ENCODE results near the gene FAP.

The FAP gene, protein sequence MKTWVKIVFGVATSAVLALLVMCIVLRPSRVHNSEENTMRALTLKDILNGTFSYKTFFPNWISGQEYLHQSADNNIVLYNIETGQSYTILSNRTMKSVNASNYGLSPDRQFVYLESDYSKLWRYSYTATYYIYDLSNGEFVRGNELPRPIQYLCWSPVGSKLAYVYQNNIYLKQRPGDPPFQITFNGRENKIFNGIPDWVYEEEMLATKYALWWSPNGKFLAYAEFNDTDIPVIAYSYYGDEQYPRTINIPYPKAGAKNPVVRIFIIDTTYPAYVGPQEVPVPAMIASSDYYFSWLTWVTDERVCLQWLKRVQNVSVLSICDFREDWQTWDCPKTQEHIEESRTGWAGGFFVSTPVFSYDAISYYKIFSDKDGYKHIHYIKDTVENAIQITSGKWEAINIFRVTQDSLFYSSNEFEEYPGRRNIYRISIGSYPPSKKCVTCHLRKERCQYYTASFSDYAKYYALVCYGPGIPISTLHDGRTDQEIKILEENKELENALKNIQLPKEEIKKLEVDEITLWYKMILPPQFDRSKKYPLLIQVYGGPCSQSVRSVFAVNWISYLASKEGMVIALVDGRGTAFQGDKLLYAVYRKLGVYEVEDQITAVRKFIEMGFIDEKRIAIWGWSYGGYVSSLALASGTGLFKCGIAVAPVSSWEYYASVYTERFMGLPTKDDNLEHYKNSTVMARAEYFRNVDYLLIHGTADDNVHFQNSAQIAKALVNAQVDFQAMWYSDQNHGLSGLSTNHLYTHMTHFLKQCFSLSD

GRCh38 chr2:162243294-162243693, at the start of gene FAP:
Gene FAP, minus strand, starts transcription at chr2:162243445. Its CDS starts 118 bp downstream, at chr2:162243327.
- no peak for DNase-seq (ENCODE audit: low read depth in 2 of 2)

DNA sequence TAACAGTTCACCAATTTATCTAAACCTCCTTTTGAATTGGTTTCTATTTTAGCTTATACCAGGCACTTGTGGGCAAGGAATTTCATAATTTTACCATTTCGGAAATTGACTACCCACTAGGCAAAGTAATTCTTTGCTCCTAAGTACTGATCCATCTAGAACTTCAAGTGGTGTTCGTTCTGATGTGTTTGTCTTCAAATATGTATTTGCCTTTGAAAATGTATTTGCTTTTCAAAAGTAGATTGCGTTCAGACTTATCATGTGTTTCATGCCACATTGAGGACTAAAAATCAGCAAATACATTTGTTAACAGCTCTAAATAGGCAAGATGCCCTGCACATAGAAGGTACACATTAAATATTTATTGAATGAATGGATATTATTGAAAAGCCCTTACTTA, 48.5 kb upstream of the FAP start:
- DNase-seq (ENCODE audit: low read depth in 2 of 2): no peak

DNA sequence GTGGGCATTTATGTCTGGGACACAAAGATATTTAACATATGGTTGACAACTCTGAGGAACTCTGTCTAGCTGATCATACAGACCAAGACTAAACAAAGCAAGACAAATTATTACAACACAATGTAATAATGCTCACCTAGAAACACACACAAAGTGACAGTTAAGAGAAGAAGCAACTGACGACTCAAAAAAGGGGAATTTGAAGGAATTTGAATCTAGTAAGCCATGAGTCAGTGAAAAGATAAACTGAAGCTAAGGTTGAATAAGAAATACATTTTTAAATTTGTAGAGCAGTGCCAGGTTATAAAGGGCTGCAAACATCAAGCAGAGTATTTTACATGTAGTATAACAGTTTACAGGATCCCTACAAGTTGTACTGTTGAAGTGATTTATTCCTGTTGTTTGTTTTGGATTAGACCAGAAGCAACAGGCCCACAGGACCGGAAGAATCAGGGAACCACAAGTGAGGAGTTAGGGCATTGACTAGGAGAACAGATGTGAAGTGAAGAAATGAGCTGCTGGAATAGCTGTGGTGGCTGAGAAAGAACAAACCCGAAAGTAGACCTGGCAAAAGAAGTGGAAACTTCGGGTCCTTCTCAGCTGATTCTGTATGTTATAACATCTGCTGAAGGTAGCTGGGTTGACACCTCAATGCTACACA, 39.6 kb upstream of the FAP start:
- DNase-seq (ENCODE audit: low read depth in 2 of 2): no peak

GRCh38 chr2:162280654-162281053, 37.4 kb upstream of the FAP start:
- no peak for DNase-seq (ENCODE audit: low read depth in 2 of 2)

DNA sequence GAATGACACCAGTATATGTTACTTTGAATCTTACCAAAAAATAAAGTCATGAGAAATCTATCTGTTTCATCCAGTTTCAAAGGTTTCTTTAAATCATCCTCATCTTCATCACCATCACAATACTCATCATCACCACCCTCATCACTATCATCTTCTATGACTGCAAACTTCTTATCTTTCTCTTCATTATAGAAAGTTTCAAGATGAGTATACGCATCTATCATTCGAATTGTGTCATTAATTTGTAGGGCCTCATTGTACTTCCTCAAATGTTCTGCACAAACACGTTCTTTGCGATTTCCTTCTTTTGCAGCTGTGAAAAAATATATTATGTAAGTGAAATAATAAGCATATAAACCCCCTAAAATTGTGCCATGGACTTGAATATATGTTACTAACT, 34.1 kb upstream of the FAP start:
- DNase-seq (ENCODE audit: low read depth in 2 of 2): no peak

GRCh38 chr2:162267996-162268395, 24.8 kb upstream of the FAP start:
- DNase-seq (ENCODE audit: low read depth in 2 of 2): no peak

DNA sequence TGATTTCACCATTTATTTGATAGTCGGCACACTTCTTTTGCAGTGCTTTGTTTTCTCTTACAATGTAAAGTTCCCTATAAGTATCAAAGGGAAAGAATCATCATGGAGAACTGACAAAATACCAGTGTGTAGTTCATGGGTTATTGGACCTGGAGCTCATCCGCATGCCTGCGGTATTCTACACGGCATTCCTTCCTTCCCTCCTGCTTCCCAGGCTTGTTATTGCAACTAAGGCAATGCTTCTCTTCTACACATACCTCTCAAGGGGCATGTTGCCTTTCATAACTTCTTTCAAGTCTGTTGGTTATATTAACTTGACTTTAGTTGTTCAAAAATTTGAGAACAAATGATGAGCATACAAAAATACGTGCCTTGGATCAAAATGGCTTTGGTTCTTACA, 24.3 kb upstream of the FAP start:
- no peak for DNase-seq (ENCODE audit: low read depth in 2 of 2)

GRCh38 chr2:162266460-162266760, 23.2 kb upstream of the FAP start:
- no peak for DNase-seq (ENCODE audit: low read depth in 2 of 2)

DNA sequence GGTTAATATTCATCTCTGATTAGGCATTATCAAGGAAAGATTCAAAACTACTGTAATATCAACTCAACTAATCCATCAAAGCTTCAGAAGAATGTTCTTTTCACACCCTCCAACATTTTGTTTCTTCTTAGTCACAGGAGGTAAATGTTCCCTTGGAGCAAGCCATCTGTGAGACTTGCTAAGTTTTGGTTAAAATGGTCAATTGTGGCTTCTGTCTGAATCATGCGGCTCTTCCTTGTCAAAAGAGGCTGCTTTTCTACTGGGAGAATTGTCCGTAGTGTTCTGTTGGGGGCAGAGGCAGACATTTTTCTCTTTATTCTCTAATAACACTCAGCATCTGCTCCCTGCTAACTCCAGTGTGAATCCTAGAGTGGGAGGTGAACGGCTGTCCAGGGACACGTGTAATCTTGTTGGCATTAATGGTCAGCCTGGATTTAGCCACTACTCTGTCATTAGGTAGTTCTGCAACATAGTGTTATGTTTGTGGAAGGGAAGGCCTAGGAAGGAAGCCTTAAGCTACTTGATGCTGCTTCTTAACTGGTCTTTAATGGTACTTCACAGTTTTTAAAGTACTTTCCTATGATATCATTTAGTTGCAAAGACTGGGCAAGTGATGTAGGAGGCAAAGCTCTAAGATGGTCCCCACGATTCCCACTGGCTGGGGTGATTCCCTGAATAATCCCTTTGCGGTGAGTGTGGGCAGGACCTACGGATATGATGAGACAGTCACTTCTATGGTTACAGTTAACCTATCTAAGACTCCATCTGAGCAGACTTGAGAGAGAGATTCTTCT, 22.6 kb upstream of the FAP start:
- DNase-seq (ENCODE audit: low read depth in 2 of 2): no peak

GRCh38 chr2:162261032-162261945, 18.0 kb upstream of the FAP start:
- no peak for DNase-seq (ENCODE audit: low read depth in 2 of 2)

GRCh38 chr2:162258686-162259085, 15.4 kb upstream of the FAP start:
- no peak for DNase-seq (ENCODE audit: low read depth in 2 of 2)

DNA sequence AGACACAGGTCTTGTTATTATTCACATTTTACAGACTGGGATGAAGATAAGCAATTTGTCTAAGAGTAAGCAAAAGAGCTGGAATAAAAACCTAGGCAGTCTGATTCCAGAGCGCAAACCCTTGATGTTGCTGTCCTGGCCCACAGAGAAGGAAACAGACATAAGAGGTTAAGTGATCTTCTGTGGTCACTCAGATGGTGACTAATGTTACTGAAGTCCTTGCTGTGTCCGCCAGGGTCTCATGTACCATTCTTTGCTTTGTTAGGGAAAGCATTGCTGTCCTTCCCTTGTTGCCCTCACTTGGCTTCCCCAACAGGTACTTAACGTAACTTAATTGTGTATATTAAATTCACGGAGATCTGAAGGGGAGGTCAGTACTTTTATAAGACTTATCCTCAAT, 14.9 kb upstream of the FAP start:
- DNase-seq (ENCODE audit: low read depth in 2 of 2): no peak

DNA sequence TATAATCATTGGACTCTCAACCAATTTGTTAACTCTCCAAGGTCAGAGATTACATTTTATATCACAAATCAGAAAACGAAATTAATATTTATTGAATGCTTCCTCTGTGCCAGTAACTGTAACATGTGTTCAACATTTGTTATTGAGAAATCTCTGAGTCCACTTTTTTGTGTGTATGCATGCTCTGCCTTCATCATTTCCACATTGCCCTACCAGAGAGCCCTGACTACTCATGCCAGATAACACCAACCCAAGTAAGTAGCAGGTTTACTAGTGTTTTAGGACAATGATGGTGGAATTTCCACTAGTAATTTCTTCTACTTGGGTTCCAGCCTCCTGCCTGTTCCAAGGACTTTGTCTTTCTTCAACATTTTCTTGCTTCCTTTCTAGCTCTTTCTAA, 14.2 kb upstream of the FAP start:
- DNase-seq (ENCODE audit: low read depth in 2 of 2): no peak

GRCh38 chr2:162256591-162256991, 13.3 kb upstream of the FAP start:
- DNase-seq (ENCODE audit: low read depth in 2 of 2): no peak

- no peak for DNase-seq (ENCODE audit: low read depth in 2 of 2)
These were observed 11.1 kb upstream of the FAP start for GRCh38 chr2:162254236-162254871.

DNA sequence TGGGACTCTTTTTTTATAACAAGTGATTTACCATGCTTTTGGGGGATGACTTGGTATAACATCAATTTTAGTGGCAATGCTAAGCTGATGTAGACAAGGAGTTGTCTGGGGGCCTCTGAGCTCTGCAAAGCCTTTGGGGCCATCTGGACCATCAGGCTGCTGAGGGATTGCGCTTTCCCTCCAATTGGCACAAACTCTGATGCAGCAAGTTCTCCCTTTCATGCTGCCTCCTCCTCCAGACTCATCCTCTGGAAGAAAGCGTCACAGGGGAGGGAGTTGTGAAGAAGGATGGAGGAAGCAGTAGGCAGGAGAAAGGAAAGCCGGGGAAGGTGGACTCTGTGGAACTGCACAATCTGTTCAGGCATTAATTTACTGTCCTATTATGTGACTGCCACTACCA, 10.2 kb upstream of the FAP start:
- DNase-seq (ENCODE audit: low read depth in 2 of 2): no peak

DNA sequence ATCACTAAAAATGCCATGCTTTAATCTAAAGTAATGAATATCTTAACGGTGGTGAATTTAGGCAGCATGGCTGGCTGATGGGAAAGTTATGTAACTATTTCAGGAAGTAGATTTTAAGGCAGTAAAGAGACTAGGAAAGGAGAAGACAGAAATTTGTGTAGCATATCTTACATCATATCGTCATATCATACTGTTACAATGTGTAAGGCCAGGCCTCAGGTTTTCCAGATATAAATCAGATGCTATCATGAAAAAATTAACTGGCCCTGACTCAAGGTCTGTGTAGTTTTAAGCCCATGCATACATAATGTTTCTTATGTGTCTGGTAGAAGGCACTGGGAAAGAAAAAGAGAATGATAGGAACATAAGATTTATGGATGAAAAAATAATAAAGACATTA, 8.9 kb upstream of the FAP start:
- no peak for DNase-seq (ENCODE audit: low read depth in 2 of 2)

DNA sequence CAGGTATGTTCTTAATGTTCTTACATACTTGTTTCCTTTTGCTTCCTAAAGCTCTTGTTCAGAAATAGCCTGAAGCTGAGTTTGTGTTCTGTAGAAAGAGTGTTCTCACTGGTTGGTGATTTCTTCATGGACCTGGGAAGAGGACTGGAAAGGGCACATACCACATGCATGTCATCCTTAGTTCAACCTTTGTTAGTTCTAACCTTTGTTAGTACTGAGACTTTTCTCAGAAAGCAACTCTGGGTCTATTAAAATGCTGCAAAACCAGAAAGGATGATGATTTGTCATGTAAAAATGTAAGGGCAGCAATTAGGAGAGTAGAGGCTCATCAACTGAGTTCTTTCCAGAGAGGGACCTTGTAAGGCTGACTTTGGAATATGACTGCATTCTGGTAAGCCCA, 2.5 kb upstream of the FAP start:
- DNase-seq (ENCODE audit: low read depth in 2 of 2): no peak

DNA sequence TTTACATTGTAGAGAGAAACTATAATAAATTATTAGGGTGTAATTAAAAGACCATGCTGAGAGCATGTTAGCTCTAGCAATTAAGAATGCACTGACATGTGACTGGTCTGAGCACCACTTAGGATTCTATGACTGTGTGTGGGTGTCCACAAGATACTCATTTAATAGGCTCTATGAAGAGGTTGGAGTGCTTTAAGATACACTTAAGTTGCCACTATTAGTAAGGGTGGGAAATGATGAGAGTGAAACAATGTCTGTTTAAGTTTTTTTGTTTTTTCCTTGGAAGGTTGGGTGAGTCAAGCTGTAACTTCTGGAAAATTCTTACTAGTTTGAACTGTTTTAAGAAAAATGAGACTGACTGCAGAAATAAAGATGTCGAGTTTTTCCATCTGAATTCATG, 1.8 kb upstream of the FAP start:
- DNase-seq (ENCODE audit: low read depth in 2 of 2): no peak

DNA sequence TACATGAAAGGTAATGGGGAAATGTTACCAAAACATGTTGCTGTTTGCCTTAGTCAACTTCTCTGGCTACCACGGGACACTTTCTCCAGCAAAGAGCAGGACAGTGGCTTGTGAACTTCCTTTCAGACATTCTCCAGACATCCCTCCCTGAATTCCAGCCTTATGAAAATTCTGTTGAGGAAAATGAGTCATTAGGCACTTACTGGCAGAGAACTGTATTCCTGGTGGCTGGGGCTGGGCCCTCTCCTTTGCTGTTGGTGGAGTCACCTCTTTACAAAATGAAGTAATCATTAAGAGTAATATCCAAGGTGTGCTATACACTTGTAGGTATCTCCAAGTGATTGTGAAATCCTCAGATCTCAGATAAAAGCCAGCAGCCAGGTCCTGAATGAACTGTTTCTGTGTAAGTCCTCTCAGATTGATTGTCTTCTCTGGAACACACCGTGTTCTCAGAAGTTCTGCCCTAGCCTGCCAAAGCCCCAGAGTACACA, 1.3 kb upstream of the FAP start:
- no peak for DNase-seq (ENCODE audit: low read depth in 2 of 2)

Data from stimulated activated CD8-positive, alpha-beta memory T cell treated with anti-CD3 and anti-CD28 coated beads, Interleukin-7, amount 100 ng/mL, for 4 hours (primary cell).